A673 (cell line): Measurements from ENCODE around the gene MED23.

ENCODE experiments used
- CTCF ChIP-seq: fragments of 300-800, 200-600 bp; sonication (generic); conservative IDR thresholded peaks from 2 replicates; pipeline ENCODE4 v1.5.1; 2017; ENCODE audit warnings: low read depth, mild to moderate bottlenecking, antibody characterized with exemption, low read length, moderate library complexity, mixed read lengths
- EZH2 ChIP-seq: fragments of 200-600 bp; sonication (generic); IDR thresholded peaks from 2 replicates; pipeline ENCODE4 v1.6.1; 2017; ENCODE audit warnings: borderline replicate concordance, low read depth, mild to moderate bottlenecking, mixed read lengths, antibody characterized with exemption, low read length; ENCODE audit not compliant: poor library complexity, severe bottlenecking

DNA sequence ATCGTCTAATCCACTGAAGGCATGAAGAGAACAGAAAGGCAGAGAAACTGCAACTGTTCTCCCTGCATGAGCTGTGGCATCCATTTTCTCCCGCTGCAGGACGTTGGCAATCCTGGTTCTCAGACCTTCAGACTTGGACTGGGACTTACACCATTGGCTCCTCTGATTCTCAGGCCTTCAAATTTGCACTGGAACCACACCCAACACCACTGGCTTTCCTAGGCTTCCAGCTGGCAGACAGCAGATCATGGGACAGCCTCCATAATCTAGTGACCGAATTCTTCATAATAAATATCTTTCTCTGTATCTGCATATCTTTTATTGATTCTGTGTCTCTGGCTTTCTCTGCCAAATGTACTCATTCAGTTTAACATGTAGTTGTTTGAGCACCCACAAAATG lies 69.1 kb downstream of the MED23 start:
- TF ChIP-seq CTCF (no peak), EZH2 (no peak)
